GM18511 (cell line): ENCODE data around the gene VSIG10L.

Experiments used
- ATAC-seq: cut with Tn5 transposase; IDR thresholded peaks from one replicate; pipeline ENCODE4 v1.9.1; 2021; ENCODE audit warnings: mild to moderate bottlenecking, moderate library complexity; ENCODE audit not compliant: unreplicated experiment

Gene VSIG10L

GRCh38 chr19:51365965-51366388, 24.0 kb upstream of the VSIG10L start, which contains the start of gene ETFB:
ETFB (minus strand) TSS chr19:51366388; CDS start chr19:51366326, 62 bp downstream.
- no peak for ATAC-seq

GRCh38 chr19:51365211-51365964, 23.4 kb upstream of the VSIG10L start:
- no peak for ATAC-seq

- no peak for ATAC-seq
Measured at GRCh38 chr19:51364200-51365106, 22.5 kb upstream of the VSIG10L start.

DNA sequence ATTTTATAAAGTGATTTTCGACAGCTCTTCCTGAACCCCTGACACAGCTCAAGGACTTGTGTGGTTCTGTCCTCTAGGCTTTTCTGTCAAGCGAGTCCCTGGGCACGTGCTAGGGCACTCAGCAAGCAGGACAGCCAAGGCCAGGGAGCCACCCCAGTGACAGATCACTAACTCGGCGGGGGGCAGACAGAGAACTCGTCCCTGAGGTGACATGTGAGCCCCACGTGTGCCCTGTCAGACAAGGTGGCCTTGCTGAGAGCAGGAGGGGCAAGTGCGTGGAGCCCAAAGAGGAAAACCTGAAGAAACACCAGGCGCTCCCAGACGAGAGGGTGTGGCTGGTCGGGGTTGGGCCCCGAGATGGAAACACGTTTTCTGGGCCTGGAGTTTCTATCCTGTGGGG, 19.3 kb upstream of the VSIG10L start:
- ATAC-seq, result no peak

DNA sequence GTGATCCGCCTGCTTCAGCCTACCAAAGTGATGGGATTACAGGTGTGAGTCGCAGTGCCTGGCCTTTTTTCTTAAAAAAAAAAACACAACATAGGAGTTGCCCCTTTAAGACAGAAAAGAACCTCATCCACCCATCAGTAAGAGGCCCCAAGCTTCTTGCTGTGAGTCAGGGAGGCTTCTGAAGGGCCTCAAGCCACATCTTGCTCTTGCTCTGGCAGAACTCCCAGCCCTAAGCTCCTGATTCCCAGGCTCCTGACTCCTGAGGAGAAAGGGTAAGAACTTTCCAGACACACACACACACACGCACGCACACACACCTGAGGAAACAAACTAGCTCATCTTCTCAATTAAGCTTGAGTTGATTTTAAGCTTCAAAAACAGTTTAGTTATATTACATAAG, 17.4 kb upstream of the VSIG10L start:
- no peak for ATAC-seq

- no peak for ATAC-seq
Measured at GRCh38 chr19:51357952-51358351, 16.0 kb upstream of the VSIG10L start.

DNA sequence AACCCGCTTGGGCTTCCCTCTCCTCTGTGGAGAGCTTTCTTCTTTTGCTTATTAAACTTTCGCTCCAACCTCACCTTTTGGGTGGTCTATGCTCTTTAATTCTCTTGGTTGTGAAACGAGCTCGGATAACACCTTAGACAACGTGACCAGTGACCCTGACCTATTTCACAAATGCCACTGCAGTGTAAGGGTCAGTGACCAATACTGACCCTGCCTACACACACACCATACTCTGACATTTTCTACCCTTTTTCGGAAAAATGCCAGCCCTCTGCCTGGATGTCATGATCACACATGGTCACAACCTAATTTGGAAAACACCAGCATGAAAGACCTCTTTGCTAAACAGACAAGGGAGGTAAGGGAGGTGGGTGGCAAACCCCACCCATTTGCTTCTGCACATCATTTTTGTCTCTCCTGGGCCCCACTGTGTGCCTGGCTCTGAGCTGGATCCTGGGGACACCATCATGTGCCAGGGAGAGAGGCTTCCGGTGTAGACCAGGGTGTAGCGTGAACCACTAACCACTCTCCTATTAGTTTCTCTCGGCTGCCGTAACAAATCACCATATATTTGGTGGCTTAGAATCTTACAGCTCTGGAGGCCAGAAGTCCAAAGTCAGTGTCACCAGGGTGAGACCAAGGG, 14.3 kb upstream of the VSIG10L start:
- no peak for ATAC-seq

- ATAC-seq, result no peak
Measured at GRCh38 chr19:51354742-51355148, 12.8 kb upstream of the VSIG10L start.

DNA sequence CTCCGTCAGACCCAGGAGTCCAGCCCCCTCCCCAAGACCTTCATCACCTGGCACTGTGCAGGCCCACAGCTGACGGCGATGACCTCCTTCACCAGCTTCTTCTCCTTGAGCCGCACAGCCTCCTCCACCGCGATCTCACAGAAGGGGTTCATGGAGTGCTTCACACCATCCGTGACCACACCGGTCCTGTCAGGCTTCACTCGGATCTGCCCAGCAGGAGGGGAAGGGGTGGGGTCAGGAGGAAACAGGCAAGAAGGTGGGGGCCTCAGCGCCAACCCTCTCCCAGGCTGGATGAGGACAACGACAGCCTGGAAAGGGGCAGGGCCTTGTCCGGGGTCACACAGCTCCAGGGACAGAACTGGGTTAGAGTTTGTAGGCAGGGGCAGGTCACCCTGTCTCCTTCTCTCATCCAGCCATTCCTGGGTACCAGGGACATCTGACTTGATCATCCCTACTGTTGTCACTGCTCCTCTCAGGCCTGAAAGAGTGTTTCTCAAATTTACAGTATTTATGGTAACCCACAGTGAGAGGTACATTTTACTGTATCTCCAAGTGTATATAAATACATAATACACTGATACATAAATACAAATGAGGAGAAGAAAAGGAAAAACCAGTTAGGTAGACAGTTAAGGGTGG, 12.3 kb upstream of the VSIG10L start:
- ATAC-seq, result no peak

DNA sequence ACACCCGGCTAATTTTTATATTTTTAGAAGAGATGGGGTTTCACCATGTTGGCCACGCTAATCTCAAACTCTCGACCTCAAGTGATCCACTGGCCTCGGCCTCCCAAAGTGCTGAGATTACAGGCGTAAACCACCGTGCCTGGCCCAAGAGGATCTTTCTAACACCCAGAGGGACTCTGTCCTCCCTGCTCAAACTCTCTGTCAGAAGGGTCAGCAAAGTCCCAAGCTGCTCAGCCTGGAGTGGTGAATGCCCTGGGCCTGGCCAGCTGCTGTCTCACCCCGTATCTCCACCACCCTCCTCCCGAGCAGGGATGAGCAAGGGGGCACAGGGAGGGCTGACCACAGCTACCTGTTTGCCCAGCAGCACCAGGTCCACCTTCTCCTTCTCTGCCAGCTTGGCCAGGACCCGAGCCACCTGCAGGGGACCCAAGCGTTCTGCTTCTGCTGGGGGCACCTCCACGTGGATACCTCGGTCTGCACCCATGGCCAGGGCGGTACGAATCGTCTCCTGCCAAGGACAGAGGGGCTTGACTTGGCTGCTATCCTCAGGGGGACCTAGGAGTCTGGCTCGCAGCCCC, 10.9 kb upstream of the VSIG10L start:
- ATAC-seq, result no peak

- no peak for ATAC-seq
Measured at GRCh38 chr19:51351266-51351990, 9.5 kb upstream of the VSIG10L start.

GRCh38 chr19:51347209-51347928, 5.4 kb upstream of the VSIG10L start:
- ATAC-seq, result no peak

DNA sequence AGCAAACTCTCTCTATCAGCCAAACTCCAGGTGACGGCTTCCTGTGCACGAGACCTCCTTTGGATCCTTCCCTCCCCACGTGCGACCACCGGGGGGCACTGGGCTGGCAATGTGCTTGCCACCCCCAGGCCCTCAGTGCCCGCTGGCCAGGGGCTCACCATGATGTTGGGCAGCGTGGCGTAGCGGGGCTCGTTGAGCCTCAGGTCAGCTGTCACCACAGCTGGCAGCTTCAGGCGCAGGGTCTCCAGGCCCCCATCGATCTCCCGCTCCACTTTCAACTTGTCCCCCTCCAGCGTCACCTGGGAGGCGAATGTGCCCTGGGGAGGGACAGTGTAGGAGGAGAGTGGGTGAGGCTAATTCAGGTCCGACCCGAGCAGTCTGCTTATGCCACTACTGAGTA, 4.8 kb upstream of the VSIG10L start:
- ATAC-seq, result no peak

DNA sequence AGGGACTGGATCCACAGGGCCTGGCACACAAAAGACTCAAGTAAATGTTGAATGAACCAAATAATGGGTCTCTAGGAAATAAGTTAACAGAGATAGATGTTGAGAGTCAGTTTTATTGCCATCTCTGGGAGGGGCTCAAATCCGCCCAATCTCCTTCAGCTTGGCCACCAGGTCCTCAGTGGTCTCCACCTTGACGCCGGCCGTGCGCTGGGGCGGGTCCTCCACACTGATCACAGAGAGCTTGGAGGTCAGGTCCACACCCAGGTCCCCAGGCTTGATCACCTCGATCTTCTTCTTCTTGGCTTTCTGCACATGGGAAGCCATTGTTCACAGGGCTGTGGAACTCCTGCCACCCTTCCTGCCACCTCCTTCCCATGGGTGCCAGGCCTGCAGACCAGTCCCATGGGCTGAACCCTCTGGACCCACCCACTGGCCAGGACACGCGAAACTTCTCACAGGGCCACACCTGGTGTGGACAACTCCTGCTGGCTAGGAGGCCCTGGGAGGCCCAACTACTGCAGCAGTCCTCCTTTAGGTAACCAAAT, 3.2 kb upstream of the VSIG10L start:
- ATAC-seq, result no peak

GRCh38 chr19:51342631-51343569, 961 bp upstream of the VSIG10L start:
- no peak for ATAC-seq

DNA sequence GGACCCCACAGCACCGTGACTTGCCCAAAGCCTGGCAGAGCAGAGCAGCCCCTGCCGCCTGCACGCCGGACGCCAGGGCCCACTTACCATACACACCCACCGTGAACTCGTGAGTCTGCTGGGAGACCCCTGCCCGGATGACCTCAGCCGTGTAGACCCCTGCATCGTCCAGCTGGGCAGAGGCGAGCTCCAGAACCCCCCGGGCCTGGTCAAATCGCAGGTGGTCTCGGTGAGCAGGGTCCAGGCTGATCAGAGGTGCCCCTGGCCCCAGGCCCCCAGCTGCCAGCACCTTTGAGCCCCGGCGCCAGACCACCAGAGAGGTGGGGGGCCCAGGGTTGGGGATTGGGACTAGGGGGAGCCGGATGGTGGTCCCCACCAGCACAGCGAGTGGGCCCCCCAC, 873 bp downstream of the VSIG10L start:
- ATAC-seq, result no peak

DNA sequence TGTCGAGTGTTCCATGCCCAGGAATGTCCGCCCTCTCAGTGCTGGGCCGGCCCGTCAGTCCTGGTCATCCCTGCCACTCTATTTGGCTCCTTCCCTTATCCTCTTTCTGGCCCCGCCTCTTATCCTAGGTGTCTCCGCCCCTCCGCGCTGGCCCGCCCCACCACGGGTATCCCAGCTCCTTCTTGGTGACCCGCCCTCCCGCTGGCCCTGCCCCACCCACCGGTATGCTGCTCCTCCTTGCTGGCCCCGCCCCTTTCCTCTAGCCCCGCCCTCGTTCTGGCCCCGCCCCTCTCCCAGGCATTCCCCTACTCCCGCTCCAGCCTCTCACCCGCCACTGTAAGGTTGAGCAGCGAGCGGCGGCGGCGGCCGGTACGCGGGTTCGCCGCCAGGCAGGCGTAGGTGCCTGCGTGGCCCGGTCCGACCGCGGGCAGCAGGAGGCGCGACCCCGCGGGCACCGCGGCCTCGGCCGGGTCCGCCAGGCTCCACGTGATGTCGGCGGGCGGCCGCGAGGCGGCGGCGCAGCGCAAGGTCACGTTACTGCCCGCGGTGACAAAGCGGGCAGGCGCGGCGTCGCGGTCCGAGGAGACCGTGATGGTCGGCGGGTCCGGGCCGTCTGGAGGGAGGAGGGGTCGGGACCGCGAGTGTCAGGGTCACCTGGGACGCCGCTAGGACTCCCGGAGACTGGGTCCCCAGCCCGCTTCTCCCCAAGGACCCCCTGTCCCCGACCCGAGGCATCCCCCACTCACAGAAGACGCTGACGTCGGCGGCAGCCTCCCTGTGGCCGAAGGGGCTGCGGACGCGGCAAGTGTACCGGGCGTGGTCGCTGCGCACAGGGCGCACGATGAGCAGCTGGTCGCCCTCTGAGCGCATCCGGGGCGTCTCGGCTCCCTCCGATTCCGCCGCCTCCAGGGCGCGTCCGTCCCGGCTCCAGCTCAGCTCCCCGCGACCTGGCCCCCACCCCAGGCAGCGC, 2.0 kb downstream of the VSIG10L start:
- ATAC-seq, result peak; percentile 54
